Glutamatergic neuron (in vitro differentiated cells): ENCODE results near the gene DGKG. TPM values are rescaled to one million over a fixed set of nuclear protein-coding genes. Genes with fewer than 3 reads are reported as not detected.

ENCODE experiments used
- DNase-seq: peaks from one replicate; pipeline ENCODE4 v3.0.0; 2022
- H3K27ac Mint-ChIP-seq: one replicate; pipeline ENCODE4 v1.8.0; 2020; ENCODE audit warnings: mild to moderate bottlenecking, mixed read lengths, inconsistent platforms; ENCODE audit not compliant: unreplicated experiment
- H3K27me3 Mint-ChIP-seq: one replicate; pipeline ENCODE4 v1.8.0; 2020; ENCODE audit warnings: mild to moderate bottlenecking, moderate library complexity, mixed read lengths, inconsistent platforms; ENCODE audit not compliant: unreplicated experiment
- H3K36me3 Mint-ChIP-seq: one replicate; pipeline ENCODE4 v1.8.0; 2020; ENCODE audit warnings: mild to moderate bottlenecking, mixed read lengths, inconsistent platforms; ENCODE audit not compliant: unreplicated experiment
- H3K4me1 Mint-ChIP-seq: one replicate; pipeline ENCODE4 v1.8.0; 2020; ENCODE audit warnings: mild to moderate bottlenecking, low read depth, mixed read lengths, inconsistent platforms; ENCODE audit not compliant: unreplicated experiment
- H3K4me3 Mint-ChIP-seq: one replicate; pipeline ENCODE4 v1.8.0; 2020; ENCODE audit warnings: mild to moderate bottlenecking, mixed read lengths, inconsistent platforms; ENCODE audit not compliant: unreplicated experiment
- H3K9me3 Mint-ChIP-seq: one replicate; pipeline ENCODE4 v1.8.0; 2020; ENCODE audit warnings: mild to moderate bottlenecking, moderate library complexity, mixed read lengths, inconsistent platforms; ENCODE audit not compliant: unreplicated experiment
- CTCF ChIP-seq: fragments of 200-600 bp; sonication (generic); IDR thresholded peaks from one replicate; pipeline ENCODE4 v1.5.0; 2021; ENCODE audit not compliant: partially characterized antibody, unreplicated experiment
- total RNA-seq: library from RNA; stranded (reverse); fragmentation: NEBNext Ultra II Directional; extraction: Animal tissue kit (Norgen Biotek cat#: 25700); gene quantifications from one replicate; pipeline ENCODE4 v1.2.1, GENCODE V29; 2021; ENCODE audit not compliant: unreplicated experiment

Gene DGKG
- total RNA-seq, 1 donor from 2014 or later: 24.1 TPM

GRCh38 chr3:186178412-186178811 is 183.6 kb downstream of the DGKG start:
- TF ChIP-seq CTCF: no peak
- Mint-ChIP-seq H3K9me3 (no peaks in the 10 kb centered on the region), H3K27ac (no peak overlapping the region), H3K4me1 (no peaks in the 10 kb centered on the region), H3K36me3 (peaks cover 11% of the 10 kb centered on the region), H3K27me3 (no peaks in the 10 kb centered on the region), H3K4me3 (no peak overlapping the region)
- no peak for DNase-seq

- Mint-ChIP-seq H3K27me3 (no peaks in the 10 kb centered on the region), H3K4me1 (no peaks in the 10 kb centered on the region), H3K9me3 (no peaks in the 10 kb centered on the region), H3K4me3 (no peak overlapping the region), H3K27ac (no peak overlapping the region), H3K36me3 (peaks cover 11% of the 10 kb centered on the region)
- no peak for TF ChIP-seq CTCF
- DNase-seq: no peak
Observed at GRCh38 chr3:186176373-186176990, 185.6 kb downstream of the DGKG start.

GRCh38 chr3:186173224-186173815 is 188.7 kb downstream of the DGKG start:
- Mint-ChIP-seq H3K36me3 (peaks cover 11% of the 10 kb centered on the region), H3K27ac (no peak overlapping the region), H3K4me3 (no peak overlapping the region), H3K27me3 (no peaks in the 10 kb centered on the region), H3K9me3 (no peaks in the 10 kb centered on the region), H3K4me1 (no peaks in the 10 kb centered on the region)
- no peak for DNase-seq
- TF ChIP-seq CTCF: no peak

- H3K27me3 Mint-ChIP-seq: no peaks in the 10 kb centered on the region
- no peak for TF ChIP-seq CTCF
Observed at GRCh38 chr3:186172353-186172752, 189.7 kb downstream of the DGKG start.

GRCh38 chr3:186171521-186171920 is 190.5 kb downstream of the DGKG start:
- no peak overlapping the region for H3K27ac Mint-ChIP-seq
- TF ChIP-seq CTCF: no peak
- H3K4me3 Mint-ChIP-seq: no peak overlapping the region
- no peaks in the 10 kb centered on the region for H3K27me3 Mint-ChIP-seq
- H3K36me3 Mint-ChIP-seq: no peaks in the 10 kb centered on the region
- no peak for DNase-seq
- H3K9me3 Mint-ChIP-seq: no peaks in the 10 kb centered on the region
- H3K4me1 Mint-ChIP-seq: no peaks in the 10 kb centered on the region

More at GRCh38 chr3:186172353-186172752, 189.7 kb downstream of the DGKG start:
- no peak overlapping the region for H3K4me3 Mint-ChIP-seq
- no peak overlapping the region for H3K27ac Mint-ChIP-seq
- peaks cover 4% of the 10 kb centered on the region for H3K36me3 Mint-ChIP-seq
- no peak for DNase-seq
- no peaks in the 10 kb centered on the region for H3K4me1 Mint-ChIP-seq
- H3K9me3 Mint-ChIP-seq: no peaks in the 10 kb centered on the region
